Activated CD4-positive, alpha-beta T cell treated with anti-CD3 and anti-CD28 coated beads, Interleukin-2, amount 10 ng/mL, durations not matched to agents 7 days and 5 days (primary cell): ENCODE measurements around the gene CFAP46. TPM values are rescaled to one million over a fixed set of nuclear protein-coding genes. Genes with fewer than 3 reads are reported as not detected.
"Not testable (repeated sequence)": the region's sequence is repeated elsewhere in the genome, so short reads cannot be mapped to it uniquely, and the experiment has no call there.

Source experiments
- CTCF ChIA-PET: fragments of 350-600 bp; sonication (Branson Sonifier 250); formaldehyde crosslinking; loops from one replicate; lab custom pipeline; 2021; ENCODE audit warnings: antibody characterized with exemption; lab: Charles Lee
- POLR2A ChIA-PET: fragments of 350-600 bp; sonication (Branson Sonifier 250); formaldehyde crosslinking; loops from one replicate; lab custom pipeline; 2021; ENCODE audit warnings: antibody characterized with exemption; lab: Charles Lee
- DNase-seq: peaks from one replicate; pipeline ENCODE4 v3.0.0-alpha.2; 2020
- H3K27ac Mint-ChIP-seq: one replicate; pipeline ENCODE4 v1.8.0; 2021; ENCODE audit warnings: mild to moderate bottlenecking, moderate library complexity, mixed read lengths
- H3K27me3 Mint-ChIP-seq: one replicate; pipeline ENCODE4 v1.8.0; 2021; ENCODE audit warnings: mixed read lengths
- H3K36me3 Mint-ChIP-seq: one replicate; pipeline ENCODE4 v1.8.0; 2021; ENCODE audit warnings: low read depth, mixed read lengths
- H3K4me1 Mint-ChIP-seq: one replicate; pipeline ENCODE4 v1.8.0; 2021; ENCODE audit warnings: mixed read lengths
- H3K4me3 Mint-ChIP-seq: one replicate; pipeline ENCODE4 v1.8.0; 2021; ENCODE audit warnings: mild to moderate bottlenecking, moderate library complexity, mixed read lengths
- H3K9me3 Mint-ChIP-seq: one replicate; pipeline ENCODE4 v1.8.0; 2021; ENCODE audit warnings: mixed read lengths
- total RNA-seq, 2 experiments: library from RNA; stranded (reverse); gene quantifications; one replicate each; pipeline ENCODE4 v1.2.3, GENCODE V29; 2021

Gene CFAP46
- total RNA-seq, 2 experiments from 2014 or later: not detected

- no peak overlapping the region for H3K4me3 Mint-ChIP-seq
- ChIA-PET POLR2A (no interaction called here), CTCF (interaction anchor here (1.1 kb wide), 1 partner anchor 9 kb away, joined by 3 read pairs; no protein-coding TSS in a partner anchor)
- H3K4me1 Mint-ChIP-seq: peaks cover 2% of the 10 kb centered on the region
- H3K36me3 Mint-ChIP-seq: no peaks in the 10 kb centered on the region
- no peak for DNase-seq
- H3K9me3 Mint-ChIP-seq: no peaks in the 10 kb centered on the region
- H3K27ac Mint-ChIP-seq: no peak overlapping the region
- H3K27me3 Mint-ChIP-seq: peaks cover 26% of the 10 kb centered on the region
Measured at GRCh38 chr10:132940791-132941465, 1.4 kb downstream of the CFAP46 start.

DNA sequence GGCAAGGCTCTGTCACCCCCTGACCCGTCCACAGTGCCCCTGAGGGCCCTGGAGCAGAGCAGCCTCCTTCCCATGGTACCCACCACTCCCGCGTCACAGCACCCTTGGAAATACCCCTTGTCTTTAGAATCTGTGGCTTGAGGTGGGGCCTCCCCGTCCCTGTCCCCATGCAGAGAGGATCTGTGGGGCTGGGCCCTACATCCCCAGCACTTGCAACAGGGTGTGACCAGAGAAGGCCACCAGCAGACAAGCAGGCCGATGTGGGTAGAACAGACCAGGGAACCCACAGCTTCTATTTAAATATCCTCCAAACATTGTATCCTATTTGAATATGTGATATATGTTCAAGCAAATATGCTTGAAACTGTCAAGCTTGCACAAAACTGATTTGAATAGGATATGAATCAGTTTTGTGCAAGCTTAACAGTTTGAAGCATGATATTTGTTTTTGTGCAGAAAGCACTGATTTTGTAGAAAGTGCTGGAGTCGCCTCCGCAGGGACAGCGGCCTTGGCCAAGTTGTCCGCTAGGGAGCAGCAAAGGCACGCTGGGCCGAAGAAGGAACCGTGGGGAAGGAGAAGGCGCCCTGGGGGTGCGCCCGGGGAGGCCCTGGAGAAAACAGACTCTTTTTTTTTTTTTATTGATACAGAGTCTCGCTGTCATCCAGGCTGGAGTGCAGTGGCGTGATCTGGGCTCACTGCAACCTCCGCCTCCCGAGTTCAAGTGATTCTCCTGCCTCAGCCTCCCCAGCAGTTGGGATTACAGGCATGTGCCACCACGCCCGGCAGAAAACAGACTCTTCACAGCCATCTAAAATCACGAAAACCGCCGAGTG, 2.2 kb downstream of the CFAP46 start:
- no peaks in the 10 kb centered on the region for H3K36me3 Mint-ChIP-seq
- POLR2A ChIA-PET: no interaction called here
- no peak overlapping the region for H3K4me3 Mint-ChIP-seq
- no peak overlapping the region for H3K27ac Mint-ChIP-seq
- H3K27me3 Mint-ChIP-seq: peaks cover 26% of the 10 kb centered on the region
- peak; percentile 41 for DNase-seq
- H3K9me3 Mint-ChIP-seq: no peaks in the 10 kb centered on the region
- CTCF ChIA-PET: interaction anchor here (1.1 kb wide), 1 partner anchor 10 kb away, joined by 3 read pairs; no protein-coding TSS in a partner anchor
- H3K4me1 Mint-ChIP-seq: peaks cover 2% of the 10 kb centered on the region

DNA sequence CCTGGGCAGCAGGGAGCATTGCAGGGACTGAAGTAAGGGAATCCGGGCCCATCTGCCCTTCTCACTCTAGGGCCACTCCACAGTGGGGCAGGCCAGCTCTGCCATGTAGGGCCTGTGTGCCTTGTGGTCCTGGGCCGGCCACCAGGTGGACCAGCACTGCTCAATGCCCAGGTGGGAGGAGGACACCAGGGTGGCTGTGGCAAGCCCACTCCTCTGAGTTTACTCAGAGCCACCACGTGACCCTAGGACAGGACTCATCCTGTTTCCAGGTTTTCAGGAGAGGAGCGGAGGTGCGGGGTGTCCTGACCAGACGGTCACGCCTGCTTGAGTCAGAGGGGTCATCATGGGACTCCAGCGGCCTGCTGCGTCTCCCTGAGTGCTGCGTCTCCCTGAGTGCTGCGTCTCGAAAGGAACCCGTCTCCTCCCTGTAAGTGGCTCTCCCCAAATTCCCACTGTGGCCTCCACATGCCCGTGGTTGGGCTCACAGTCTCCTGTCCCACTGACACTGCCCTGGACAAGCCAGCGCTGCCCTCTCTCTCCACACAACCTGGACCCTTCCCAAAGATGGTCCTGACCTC, 2.9 kb downstream of the CFAP46 start:
- H3K27me3 Mint-ChIP-seq: peaks cover 26% of the 10 kb centered on the region
- peaks cover 2% of the 10 kb centered on the region for H3K4me1 Mint-ChIP-seq
- ChIA-PET POLR2A (no interaction called here), CTCF (interaction anchor here (1.1 kb wide), 1 partner anchor 10 kb away, joined by 3 read pairs; no protein-coding TSS in a partner anchor)
- no peaks in the 10 kb centered on the region for H3K9me3 Mint-ChIP-seq
- no peak for DNase-seq
- H3K27ac Mint-ChIP-seq: no peak overlapping the region
- no peaks in the 10 kb centered on the region for H3K36me3 Mint-ChIP-seq
- H3K4me3 Mint-ChIP-seq: no peak overlapping the region

DNA sequence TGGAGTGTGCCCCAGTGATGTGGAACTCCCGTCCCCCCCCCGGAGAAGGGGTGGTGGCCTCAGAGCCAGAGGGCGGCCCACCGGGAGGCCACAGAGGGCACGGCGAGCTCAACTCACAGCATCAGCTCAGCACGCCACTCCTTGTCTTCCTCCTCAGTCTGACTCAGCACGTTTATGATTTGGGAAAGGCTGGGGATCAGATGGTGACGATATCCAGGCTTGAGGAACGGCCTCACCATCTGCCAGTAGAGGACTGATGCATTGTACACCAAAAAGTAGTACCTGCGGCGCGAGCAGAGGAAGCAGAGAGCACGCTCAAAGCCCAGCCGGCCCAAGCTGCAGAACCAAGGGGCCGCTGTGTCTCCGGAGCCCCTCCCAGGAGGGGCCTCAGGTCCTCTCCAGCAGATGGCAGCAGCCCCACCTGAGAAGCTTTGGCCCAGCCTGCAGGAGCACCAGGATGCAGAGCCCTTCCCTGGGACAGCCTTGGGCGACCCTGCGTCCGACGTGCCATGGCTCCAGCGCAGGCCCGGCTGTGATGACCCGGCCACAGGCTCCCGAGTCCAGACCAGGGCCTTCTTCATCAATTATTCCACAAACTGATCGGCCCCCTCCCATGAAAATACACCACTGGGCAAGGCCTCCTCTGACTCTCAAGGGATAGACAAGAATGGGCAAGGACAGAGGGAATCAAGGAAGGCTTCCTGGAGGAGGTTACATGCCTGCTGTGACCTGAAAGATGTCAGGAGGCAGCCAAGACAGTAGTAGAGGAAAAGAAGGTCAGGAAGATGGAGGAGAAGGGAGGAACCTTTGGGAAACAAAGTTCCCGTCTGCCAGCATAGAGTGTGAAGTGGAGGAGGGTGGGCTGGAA, 3.7 kb downstream of the CFAP46 start:
- Mint-ChIP-seq H3K4me1 (peaks cover 2% of the 10 kb centered on the region), H3K4me3 (no peak overlapping the region), H3K9me3 (no peaks in the 10 kb centered on the region), H3K27me3 (peaks cover 24% of the 10 kb centered on the region), H3K27ac (peak overlapping the region; percentile 57), H3K36me3 (no peaks in the 10 kb centered on the region)
- no peak for DNase-seq
- ChIA-PET POLR2A (no interaction called here), CTCF (no interaction called here)

GRCh38 chr10:132937861-132938260, 4.5 kb downstream of the CFAP46 start:
- no peaks in the 10 kb centered on the region for H3K36me3 Mint-ChIP-seq

GRCh38 chr10:132934953-132935352, 7.4 kb downstream of the CFAP46 start:
- no peaks in the 10 kb centered on the region for H3K4me1 Mint-ChIP-seq
- CTCF ChIA-PET: no interaction called here
- POLR2A ChIA-PET: no interaction called here
- no peaks in the 10 kb centered on the region for H3K9me3 Mint-ChIP-seq
- H3K36me3 Mint-ChIP-seq: no peaks in the 10 kb centered on the region
- no peak overlapping the region for H3K27ac Mint-ChIP-seq
- no peak for DNase-seq
- H3K27me3 Mint-ChIP-seq: peaks cover 4% of the 10 kb centered on the region
- H3K4me3 Mint-ChIP-seq: no peak overlapping the region

More at GRCh38 chr10:132937861-132938260, 4.5 kb downstream of the CFAP46 start:
- CTCF ChIA-PET: no interaction called here
- POLR2A ChIA-PET: no interaction called here
- Mint-ChIP-seq H3K9me3 (no peaks in the 10 kb centered on the region), H3K4me3 (no peak overlapping the region), H3K4me1 (peaks cover 2% of the 10 kb centered on the region), H3K27ac (no peak overlapping the region), H3K27me3 (peaks cover 22% of the 10 kb centered on the region)
- no peak for DNase-seq

DNA sequence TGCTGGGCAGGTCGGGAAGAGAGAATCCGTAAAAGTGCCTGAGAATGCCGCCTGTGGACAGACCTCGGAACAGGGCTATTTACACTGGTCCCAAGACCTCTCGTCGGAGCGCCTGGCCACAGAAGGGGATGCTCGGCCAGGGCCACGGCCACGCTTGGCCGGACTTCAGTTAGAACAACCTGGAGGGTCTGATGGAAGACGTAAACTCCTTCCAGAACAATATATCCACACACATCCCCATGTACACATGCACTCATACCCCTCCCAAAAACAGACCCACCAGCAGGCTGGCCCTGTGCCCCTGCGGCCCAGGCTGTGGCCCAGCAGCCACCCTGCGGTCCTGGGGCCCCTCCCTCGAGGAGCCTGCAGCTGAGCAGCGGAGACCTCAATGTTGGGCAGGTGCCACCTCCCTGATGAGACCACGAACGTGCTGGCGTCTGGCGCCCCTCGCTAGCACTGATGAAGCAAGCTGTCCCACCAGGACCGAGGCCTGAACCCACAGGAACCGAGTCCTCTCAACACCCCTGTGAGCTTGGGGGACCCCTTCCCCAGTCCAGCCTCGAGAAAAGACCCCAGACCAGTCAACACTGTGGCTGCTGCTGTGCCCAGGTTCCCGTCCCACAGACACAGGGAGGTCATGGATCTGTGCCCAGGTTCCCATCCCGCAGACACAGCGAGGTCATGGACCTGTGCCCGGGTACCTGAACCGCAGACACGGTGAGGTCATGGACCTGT, 8.9 kb downstream of the CFAP46 start:
- ChIA-PET CTCF (interaction anchor here (1.5 kb wide), 1 partner anchor 24 kb away, joined by 4 read pairs; no protein-coding TSS in a partner anchor), POLR2A (no interaction called here)
- no peak for DNase-seq
- Mint-ChIP-seq H3K4me3 (no peak overlapping the region), H3K27ac (no peak overlapping the region), H3K36me3 (no peaks in the 10 kb centered on the region), H3K27me3 (no peaks in the 10 kb centered on the region), H3K9me3 (no peaks in the 10 kb centered on the region), H3K4me1 (no peaks in the 10 kb centered on the region)

DNA sequence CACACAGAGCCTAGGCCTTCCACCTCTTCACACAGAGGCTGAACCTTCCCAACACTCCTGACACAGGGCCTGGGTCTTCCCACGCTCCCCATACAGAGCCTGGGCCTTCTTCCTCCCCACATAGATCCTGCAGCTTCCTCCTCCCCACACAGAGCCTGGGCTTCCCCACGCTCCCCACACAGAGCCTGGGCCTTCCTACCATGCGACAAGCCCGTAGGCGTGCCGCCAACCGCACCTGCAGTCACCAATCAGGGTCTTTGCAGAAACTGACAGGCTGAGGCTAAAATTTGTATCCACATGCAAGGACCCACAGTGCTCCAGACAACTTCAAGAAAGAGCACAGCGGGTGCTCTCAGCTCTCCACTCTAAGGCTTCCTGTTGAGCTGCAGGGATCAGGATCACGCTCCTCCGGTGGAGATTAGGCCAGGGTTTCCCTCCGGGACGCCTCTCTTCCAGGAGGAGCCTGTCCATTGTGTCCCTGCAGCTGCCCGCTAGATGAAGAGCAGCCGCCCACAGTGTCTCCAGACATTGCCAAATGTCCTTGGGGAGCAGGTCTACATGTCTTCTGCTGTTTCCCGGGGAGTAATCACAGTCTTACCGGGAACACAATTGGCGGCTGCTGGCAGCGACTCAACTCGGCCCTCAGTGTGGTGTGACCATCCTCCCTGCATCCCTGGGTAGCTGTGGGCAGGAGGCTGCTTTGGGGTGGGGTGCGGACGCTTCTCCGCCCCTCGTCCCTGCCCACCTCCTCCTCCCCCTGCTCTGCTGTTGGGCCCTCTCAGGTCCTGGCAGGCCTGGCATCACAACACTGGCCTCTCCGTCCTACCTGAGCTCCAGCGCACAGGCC, 9.7 kb downstream of the CFAP46 start:
- no peak overlapping the region for H3K4me3 Mint-ChIP-seq
- ChIA-PET CTCF (interaction anchor here (1.5 kb wide), 1 partner anchor 23 kb away, joined by 4 read pairs; no protein-coding TSS in a partner anchor), POLR2A (no interaction called here)
- H3K36me3 Mint-ChIP-seq: no peaks in the 10 kb centered on the region
- no peak overlapping the region for H3K27ac Mint-ChIP-seq
- H3K4me1 Mint-ChIP-seq: no peaks in the 10 kb centered on the region
- H3K9me3 Mint-ChIP-seq: no peaks in the 10 kb centered on the region
- DNase-seq: no peak
- H3K27me3 Mint-ChIP-seq: no peaks in the 10 kb centered on the region

DNA sequence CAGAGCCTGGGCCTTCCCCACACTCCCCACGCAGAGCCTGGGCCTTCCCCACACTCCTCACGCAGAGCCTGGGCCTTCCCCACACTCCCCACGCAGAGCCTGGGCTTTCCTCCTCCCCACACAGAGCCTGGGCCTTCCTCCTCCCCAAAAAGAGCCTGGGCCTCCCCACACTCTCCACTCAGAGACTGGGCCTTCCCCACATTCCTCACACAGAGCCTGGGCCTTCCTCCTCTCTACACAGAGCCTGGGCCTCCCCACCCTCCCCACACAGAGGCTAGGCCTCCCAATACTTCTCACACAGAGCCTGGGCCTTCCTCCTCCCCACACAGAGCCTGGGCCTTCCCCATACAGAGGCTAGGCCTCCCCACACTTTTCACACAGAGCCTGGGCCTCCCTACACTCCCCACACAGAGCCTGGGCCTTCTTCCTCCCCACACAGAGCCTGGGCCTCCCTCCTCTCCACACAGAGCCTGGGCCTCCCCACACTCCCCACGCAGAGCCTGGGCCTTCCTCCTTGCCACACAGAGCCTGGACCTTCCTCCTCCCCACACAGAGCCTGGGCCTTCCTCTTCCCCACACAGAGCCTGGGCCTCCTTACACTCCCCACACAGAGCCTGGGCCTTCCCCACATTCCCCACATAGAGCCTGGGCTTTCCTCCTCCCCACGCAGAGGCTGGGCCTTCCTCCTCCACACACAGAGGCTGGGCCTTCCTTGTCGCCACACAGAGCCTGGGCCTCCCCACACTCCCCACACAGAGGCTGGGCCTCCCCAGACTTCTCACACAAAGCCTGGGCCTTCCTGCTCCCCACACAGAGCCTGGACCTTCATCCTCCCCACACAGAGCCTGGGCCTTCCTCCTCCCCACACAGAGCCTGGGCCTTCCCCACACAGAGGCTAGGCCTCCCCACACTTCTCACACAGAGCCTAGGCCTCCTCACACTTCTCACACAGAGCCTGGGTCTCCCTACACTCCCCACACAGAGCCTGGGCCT, 10.8 kb downstream of the CFAP46 start:
- POLR2A ChIA-PET, H3K9me3 Mint-ChIP-seq, DNase-seq, H3K27ac Mint-ChIP-seq, H3K27me3 Mint-ChIP-seq, H3K4me3 Mint-ChIP-seq, H3K4me1 Mint-ChIP-seq, CTCF ChIA-PET, H3K36me3 Mint-ChIP-seq: not testable (repeated sequence)

DNA sequence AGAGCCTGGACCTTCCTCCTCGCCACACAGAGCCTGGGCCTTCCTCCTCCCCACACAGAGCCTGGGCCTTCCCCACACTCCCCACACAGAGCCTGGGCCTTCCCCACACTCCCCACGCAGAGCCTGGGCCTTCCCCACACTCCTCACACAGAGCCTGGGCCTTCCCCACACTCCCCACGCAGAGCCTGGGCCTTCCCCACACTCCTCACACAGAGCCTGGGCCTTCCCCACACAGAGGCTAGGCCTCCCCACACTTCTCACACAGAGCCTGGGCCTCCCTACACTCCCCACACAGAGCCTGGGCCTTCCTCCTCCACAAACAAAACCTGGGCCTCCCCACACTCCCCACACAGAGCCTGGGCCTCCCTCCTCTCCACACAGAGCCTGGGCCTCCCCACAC, 11.7 kb downstream of the CFAP46 start:
- H3K4me3 Mint-ChIP-seq, H3K27ac Mint-ChIP-seq, POLR2A ChIA-PET, DNase-seq, H3K27me3 Mint-ChIP-seq, H3K4me1 Mint-ChIP-seq, H3K36me3 Mint-ChIP-seq, H3K9me3 Mint-ChIP-seq, CTCF ChIA-PET: not testable (repeated sequence)
